Neural progenitor cell (in vitro differentiated cells): ENCODE measurements around the gene DHFR2. TPM values are rescaled to one million over a fixed set of nuclear protein-coding genes. Genes with fewer than 3 reads are reported as not detected.

ENCODE experiments used
- DNase-seq: peaks from one replicate; pipeline ENCODE4 v3.0.0-alpha.2; 2016; ENCODE audit warnings: low spot score
- H2AFZ ChIP-seq: fragments of 200-600 bp; sonication (generic); replicated peaks from 2 replicates; pipeline ENCODE4 v1.6.1; 2016; ENCODE audit warnings: antibody characterized with exemption
- H3F3A ChIP-seq: fragments of 200-600 bp; sonication (generic); 2 replicates; pipeline ENCODE4 v1.6.1; 2016; ENCODE audit warnings: antibody characterized with exemption, low read depth
- H3K27ac ChIP-seq: fragments of 200-600 bp; sonication (generic); 2 replicates; pipeline ENCODE4 v1.5.1; 2016; ENCODE audit warnings: mild to moderate bottlenecking
- H3K27me3 ChIP-seq: fragments of 200-600 bp; sonication (generic); 2 replicates; pipeline ENCODE4 v1.6.1; 2016; ENCODE audit warnings: mild to moderate bottlenecking, moderate library complexity
- H3K36me3 ChIP-seq: fragments of 200-600 bp; sonication (generic); 2 replicates; pipeline ENCODE4 v1.5.1; 2016
- H3K4me1 ChIP-seq: fragments of 200-600 bp; sonication (generic); 2 replicates; pipeline ENCODE4 v1.6.1; 2016; ENCODE audit warnings: mixed run types
- H3K4me2 ChIP-seq: fragments of 200-600 bp; sonication (generic); 2 replicates; pipeline ENCODE4 v1.6.1; 2016
- H3K4me3 ChIP-seq: fragments of 200-600 bp; sonication (generic); 2 replicates; pipeline ENCODE4 v1.5.1; 2016
- H3K79me2 ChIP-seq: fragments of 200-600 bp; sonication (generic); 2 replicates; pipeline ENCODE4 v1.6.1; 2016; ENCODE audit warnings: low read depth
- H3K9ac ChIP-seq: fragments of 200-600 bp; sonication (generic); 2 replicates; pipeline ENCODE4 v1.6.1; 2016
- H3K9me3 ChIP-seq: fragments of 200-600 bp; sonication (generic); 2 replicates; pipeline ENCODE4 v1.5.1; 2016; ENCODE audit warnings: low read depth
- H4K20me1 ChIP-seq: fragments of 200-600 bp; sonication (generic); 2 replicates; pipeline ENCODE4 v1.6.1; 2016; ENCODE audit warnings: low read depth
- H3K27ac Mint-ChIP-seq: 3 replicates; pipeline ENCODE4 v1.8.0; 2021; ENCODE audit warnings: mixed read lengths
- H3K27me3 Mint-ChIP-seq: 2 replicates; pipeline ENCODE4 v1.8.0; 2022; ENCODE audit warnings: low read depth, mild to moderate bottlenecking, inconsistent platforms, moderate library complexity, mixed read lengths; ENCODE audit not compliant: insufficient read depth
- H3K36me3 Mint-ChIP-seq: 3 replicates; pipeline ENCODE4 v1.8.0; 2021; ENCODE audit warnings: mixed read lengths
- H3K4me1 Mint-ChIP-seq: 3 replicates; pipeline ENCODE4 v1.8.0; 2021; ENCODE audit warnings: mixed read lengths
- H3K4me3 Mint-ChIP-seq: 3 replicates; pipeline ENCODE4 v1.8.0; 2021; ENCODE audit warnings: mild to moderate bottlenecking, moderate library complexity, mixed read lengths
- H3K9me3 Mint-ChIP-seq: 3 replicates; pipeline ENCODE4 v1.8.0; 2020; ENCODE audit warnings: mixed read lengths
- EZH2 ChIP-seq: fragments of 200-600 bp; sonication (generic); IDR thresholded peaks from 2 replicates; pipeline ENCODE4 v1.6.1; 2017; ENCODE audit warnings: antibody characterized with exemption, mild to moderate bottlenecking, moderate library complexity
- EZH2phosphoT487 ChIP-seq: fragments of 200-600 bp; sonication (generic); IDR thresholded peaks from 2 replicates; pipeline ENCODE4 v1.6.1; 2017; ENCODE audit warnings: antibody characterized with exemption
- total RNA-seq: library from RNA; depleted of rRNA; stranded (reverse); fragments of >200 nt; gene quantifications from 2 replicates; pipeline ENCODE4 v1.2.3, GENCODE V29; 2015; ENCODE audit warnings: low replicate concordance
- TF ChIP-seq, protein P1 (sequence below): fragments of 200-600 bp; sonication (generic); IDR thresholded peaks from 2 replicates; pipeline ENCODE4 v1.5.1; 2017; ENCODE audit warnings: antibody characterized with exemption, mild to moderate bottlenecking

Gene DHFR2
- total RNA-seq, 1 donor from 2014 or later, result 8.8 TPM

DNA sequence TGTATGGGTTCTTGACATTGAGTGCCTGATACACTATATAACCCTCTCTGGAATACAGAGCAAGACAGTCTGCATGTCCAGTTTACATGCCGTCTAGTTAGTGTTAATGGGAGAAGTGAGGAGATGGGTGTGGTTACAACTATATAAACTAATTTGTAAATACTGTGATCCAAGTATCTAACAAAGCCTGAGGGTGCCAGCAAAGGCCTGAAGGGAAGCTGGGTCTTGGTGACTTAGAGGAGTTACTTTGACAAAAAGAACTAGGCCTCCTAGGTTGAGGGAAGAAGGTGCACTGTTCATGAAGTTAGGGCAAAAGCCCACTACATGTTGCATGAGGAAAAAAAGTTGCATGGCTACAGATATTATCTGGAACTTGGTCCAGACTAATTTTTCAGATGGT, 2.4 kb upstream of the DHFR2 start:
- no peak overlapping the region for H2AFZ ChIP-seq
- no peak overlapping the region for H3K9ac ChIP-seq
- Mint-ChIP-seq H3K9me3 (no peaks in the 10 kb centered on the region), H3K27ac (no peak overlapping the region), H3K36me3 (peaks cover 15% of the 10 kb centered on the region), H3K27me3 (peaks cover 4% of the 10 kb centered on the region), H3K4me1 (peaks cover 29% of the 10 kb centered on the region), H3K4me3 (no peak overlapping the region)
- peaks cover 13% of the 10 kb centered on the region for H3F3A ChIP-seq
- H3K36me3 ChIP-seq, result no peaks in the 10 kb centered on the region
- H3K79me2 ChIP-seq, result peaks cover 27% of the 10 kb centered on the region
- TF ChIP-seq EZH2 (no peak), EZH2phosphoT487 (no peak)
- TF ChIP-seq, protein P1, sequence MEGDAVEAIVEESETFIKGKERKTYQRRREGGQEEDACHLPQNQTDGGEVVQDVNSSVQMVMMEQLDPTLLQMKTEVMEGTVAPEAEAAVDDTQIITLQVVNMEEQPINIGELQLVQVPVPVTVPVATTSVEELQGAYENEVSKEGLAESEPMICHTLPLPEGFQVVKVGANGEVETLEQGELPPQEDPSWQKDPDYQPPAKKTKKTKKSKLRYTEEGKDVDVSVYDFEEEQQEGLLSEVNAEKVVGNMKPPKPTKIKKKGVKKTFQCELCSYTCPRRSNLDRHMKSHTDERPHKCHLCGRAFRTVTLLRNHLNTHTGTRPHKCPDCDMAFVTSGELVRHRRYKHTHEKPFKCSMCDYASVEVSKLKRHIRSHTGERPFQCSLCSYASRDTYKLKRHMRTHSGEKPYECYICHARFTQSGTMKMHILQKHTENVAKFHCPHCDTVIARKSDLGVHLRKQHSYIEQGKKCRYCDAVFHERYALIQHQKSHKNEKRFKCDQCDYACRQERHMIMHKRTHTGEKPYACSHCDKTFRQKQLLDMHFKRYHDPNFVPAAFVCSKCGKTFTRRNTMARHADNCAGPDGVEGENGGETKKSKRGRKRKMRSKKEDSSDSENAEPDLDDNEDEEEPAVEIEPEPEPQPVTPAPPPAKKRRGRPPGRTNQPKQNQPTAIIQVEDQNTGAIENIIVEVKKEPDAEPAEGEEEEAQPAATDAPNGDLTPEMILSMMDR, result no peak
- no peak for DNase-seq
- no peaks in the 10 kb centered on the region for H4K20me1 ChIP-seq
- H3K9me3 ChIP-seq, result no peaks in the 10 kb centered on the region
- no peaks in the 10 kb centered on the region for H3K27me3 ChIP-seq
- H3K27ac ChIP-seq, result no peak overlapping the region
- no peak overlapping the region for H3K4me2 ChIP-seq
- peaks cover 14% of the 10 kb centered on the region for H3K4me1 ChIP-seq
- no peak overlapping the region for H3K4me3 ChIP-seq

DNA sequence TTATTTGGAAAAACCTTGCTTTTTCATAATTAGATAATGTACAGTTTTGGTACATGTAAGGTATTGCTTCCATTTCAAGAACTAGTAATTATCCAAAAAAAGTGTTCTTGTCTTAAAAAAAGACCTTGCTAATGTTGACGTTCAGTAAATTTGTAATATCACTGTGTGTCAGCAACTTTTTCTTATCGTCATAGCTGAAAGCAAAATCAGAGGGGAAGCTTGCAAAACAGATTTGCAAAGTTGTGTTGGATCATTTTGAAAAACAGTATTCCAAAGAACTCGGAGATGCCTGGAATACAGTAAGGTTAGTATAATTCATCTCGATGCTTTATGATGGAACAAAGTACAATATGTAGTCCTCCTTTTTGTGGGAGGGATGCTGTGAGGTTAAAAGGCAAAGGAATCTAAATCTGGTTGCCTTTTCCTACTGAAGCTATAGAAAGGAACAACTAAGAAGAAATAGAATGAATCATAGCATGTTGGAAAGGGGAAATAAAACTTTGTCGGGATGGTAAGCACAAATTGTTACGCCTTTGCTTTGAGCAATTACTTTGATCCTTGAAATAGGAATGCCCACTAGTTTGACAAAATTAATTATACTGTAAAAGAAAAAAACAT, 1.6 kb upstream of the DHFR2 start:
- Mint-ChIP-seq H3K4me3 (peak overlapping the region; percentile 99), H3K9me3 (no peaks in the 10 kb centered on the region), H3K4me1 (peaks cover 29% of the 10 kb centered on the region), H3K36me3 (peaks cover 15% of the 10 kb centered on the region), H3K27me3 (peaks cover 4% of the 10 kb centered on the region), H3K27ac (peak overlapping the region; percentile 46)
- H2AFZ ChIP-seq, result no peak overlapping the region
- TF ChIP-seq, protein P1, result no peak
- TF ChIP-seq EZH2phosphoT487 (no peak), EZH2 (no peak)
- no peak for DNase-seq
- no peaks in the 10 kb centered on the region for H3K27me3 ChIP-seq
- no peak overlapping the region for H3K9ac ChIP-seq
- no peaks in the 10 kb centered on the region for H3K36me3 ChIP-seq
- no peaks in the 10 kb centered on the region for H4K20me1 ChIP-seq
- no peak overlapping the region for H3K27ac ChIP-seq
- no peaks in the 10 kb centered on the region for H3K9me3 ChIP-seq
- H3K79me2 ChIP-seq, result peaks cover 23% of the 10 kb centered on the region
- peak overlapping the region; percentile 98 for H3K4me2 ChIP-seq
- H3K4me3 ChIP-seq, result peak overlapping the region; percentile 74
- H3K4me1 ChIP-seq, result peaks cover 14% of the 10 kb centered on the region
- H3F3A ChIP-seq, result peaks cover 13% of the 10 kb centered on the region

DNA sequence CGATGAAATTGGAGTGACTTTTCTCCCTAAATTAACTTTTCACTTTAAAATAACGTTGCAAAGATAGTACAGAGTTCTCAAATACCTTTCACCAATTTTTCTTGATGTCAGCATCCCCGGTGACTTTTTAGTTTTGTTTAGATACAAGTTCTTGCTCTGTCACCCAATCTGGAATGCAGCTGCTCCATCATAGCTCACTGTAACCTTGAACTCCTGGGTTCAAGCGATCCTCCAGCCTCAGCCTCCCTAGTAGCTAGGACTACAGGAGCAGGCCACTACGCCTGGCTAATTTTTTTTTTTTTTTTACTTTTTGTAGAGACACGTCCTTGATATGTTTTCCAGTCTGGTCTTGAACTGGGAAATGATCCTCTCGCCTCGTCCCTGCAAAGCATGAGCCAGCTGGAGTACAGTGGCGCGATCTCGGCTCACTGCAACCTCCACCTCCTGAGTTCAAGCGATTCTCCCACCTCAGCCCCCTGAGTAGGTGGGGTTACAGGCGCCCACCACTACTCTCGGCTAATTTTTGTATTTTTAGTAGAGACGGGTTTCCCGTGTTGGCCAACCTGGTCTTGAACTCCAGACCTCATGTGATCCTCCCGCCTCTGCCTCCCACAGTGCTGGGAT, 892 bp upstream of the DHFR2 start:
- Histone ChIP-seq H4K20me1 (no peaks in the 10 kb centered on the region), H3K9ac (peak overlapping the region; percentile 95), H3K4me3 (peak overlapping the region; percentile 74), H3K27ac (peak overlapping the region; percentile 96), H2AFZ (peak overlapping the region; percentile 94), H3F3A (peaks cover 13% of the 10 kb centered on the region), H3K9me3 (no peaks in the 10 kb centered on the region), H3K27me3 (no peaks in the 10 kb centered on the region), H3K79me2 (peaks cover 22% of the 10 kb centered on the region), H3K4me2 (peak overlapping the region; percentile 98), H3K4me1 (peaks cover 14% of the 10 kb centered on the region), H3K36me3 (no peaks in the 10 kb centered on the region)
- Mint-ChIP-seq H3K4me1 (peaks cover 29% of the 10 kb centered on the region), H3K36me3 (peaks cover 15% of the 10 kb centered on the region), H3K9me3 (no peaks in the 10 kb centered on the region), H3K4me3 (peak overlapping the region; percentile 99), H3K27me3 (peaks cover 4% of the 10 kb centered on the region), H3K27ac (peak overlapping the region; percentile 100)
- DNase-seq, result no peak
- TF ChIP-seq, protein P1, result no peak
- TF ChIP-seq EZH2phosphoT487 (no peak), EZH2 (no peak)
